ENCODE data around the gene EMD. TPM values are rescaled to one million over a fixed set of nuclear protein-coding genes. Genes with fewer than 3 reads are reported as not detected.

The EMD gene
- total and polyA plus RNA-seq, 12 donors = 47.8 to 170 (median 59.6) TPM

DNA sequence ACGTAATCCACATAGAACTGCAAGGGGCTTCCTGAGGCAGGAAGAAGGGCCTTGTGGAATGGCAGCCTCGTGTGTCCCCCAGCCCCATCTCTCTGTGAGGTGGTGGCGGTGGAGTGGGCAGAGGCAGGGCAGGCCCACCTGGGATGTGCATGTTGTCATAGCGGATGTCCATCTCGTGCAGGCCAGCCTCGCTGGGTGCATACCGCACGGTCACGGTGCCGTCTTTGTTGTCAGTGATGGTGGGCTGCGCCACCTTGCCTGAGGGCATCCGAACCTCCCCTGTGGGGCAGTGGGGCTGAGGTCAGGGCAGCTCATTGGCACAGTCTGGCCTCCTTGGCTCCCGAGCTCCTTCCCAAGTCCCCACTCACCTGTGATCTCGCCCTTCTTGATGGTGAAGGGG, 25.1 kb upstream of the EMD start:
- Histone ChIP-seq H3K27ac (no peak overlapping the region), H3K4me3 (no peak overlapping the region), H3K9me3 (no peaks in the 10 kb centered on the region), H3K4me1 (peaks cover 0 to 29% (median 6%) of the 10 kb centered on the region in 9 donors), H3K27me3 (no peaks in the 10 kb centered on the region), H3K36me3 (peaks cover 0 to 100% (median 50%) of the 10 kb centered on the region in 9 donors)
- intact Hi-C loops (cut with DNase I) = no loop called here
- 68% methylated on average over 14 of the region's 14 CpGs for WGBS, 2 donors
- ATAC-seq = no peak
- DNase-seq = no peak
- TF ChIP-seq, protein P1, sequence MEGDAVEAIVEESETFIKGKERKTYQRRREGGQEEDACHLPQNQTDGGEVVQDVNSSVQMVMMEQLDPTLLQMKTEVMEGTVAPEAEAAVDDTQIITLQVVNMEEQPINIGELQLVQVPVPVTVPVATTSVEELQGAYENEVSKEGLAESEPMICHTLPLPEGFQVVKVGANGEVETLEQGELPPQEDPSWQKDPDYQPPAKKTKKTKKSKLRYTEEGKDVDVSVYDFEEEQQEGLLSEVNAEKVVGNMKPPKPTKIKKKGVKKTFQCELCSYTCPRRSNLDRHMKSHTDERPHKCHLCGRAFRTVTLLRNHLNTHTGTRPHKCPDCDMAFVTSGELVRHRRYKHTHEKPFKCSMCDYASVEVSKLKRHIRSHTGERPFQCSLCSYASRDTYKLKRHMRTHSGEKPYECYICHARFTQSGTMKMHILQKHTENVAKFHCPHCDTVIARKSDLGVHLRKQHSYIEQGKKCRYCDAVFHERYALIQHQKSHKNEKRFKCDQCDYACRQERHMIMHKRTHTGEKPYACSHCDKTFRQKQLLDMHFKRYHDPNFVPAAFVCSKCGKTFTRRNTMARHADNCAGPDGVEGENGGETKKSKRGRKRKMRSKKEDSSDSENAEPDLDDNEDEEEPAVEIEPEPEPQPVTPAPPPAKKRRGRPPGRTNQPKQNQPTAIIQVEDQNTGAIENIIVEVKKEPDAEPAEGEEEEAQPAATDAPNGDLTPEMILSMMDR (IDR thresholded peaks at IDR 0.05) = no peak

DNA sequence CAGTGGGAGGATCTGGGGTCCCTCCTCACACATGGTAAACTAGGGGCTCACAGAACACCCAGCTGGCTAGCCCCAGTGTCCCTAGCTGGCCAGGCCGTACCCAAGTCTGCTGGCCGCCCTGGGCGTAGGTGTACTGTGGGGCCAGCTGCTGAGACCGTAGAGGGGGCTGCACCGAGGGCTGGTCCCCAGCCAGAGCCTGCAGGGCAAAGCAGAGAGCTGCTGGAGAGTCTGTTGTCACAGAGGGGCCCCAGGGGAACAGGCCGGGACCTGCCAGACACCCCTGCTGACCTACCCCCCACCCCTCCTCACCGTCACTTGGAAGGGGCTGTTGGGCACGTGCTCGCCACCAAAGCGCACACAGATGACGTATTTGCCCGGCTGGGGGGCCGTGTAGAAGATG, 24.6 kb upstream of the EMD start:
- no peak overlapping the region for H3K27ac ChIP-seq
- DNase-seq = no peak
- WGBS, 2 donors = 75 to 81% methylated on average over 6 to 13 of the region's 13 CpGs
- no peaks in the 10 kb centered on the region for H3K9me3 ChIP-seq
- intact Hi-C loops (cut with DNase I) = no loop called here
- ATAC-seq = no peak
- H3K27me3 ChIP-seq = no peaks in the 10 kb centered on the region
- H3K4me3 ChIP-seq = no peak overlapping the region
- H3K4me1 ChIP-seq = peaks cover 0 to 29% (median 6%) of the 10 kb centered on the region in 9 donors
- TF ChIP-seq, protein P1 (IDR thresholded peaks at IDR 0.05) = no peak
- peaks cover 0 to 100% (median 49%) of the 10 kb centered on the region in 9 donors for H3K36me3 ChIP-seq

DNA sequence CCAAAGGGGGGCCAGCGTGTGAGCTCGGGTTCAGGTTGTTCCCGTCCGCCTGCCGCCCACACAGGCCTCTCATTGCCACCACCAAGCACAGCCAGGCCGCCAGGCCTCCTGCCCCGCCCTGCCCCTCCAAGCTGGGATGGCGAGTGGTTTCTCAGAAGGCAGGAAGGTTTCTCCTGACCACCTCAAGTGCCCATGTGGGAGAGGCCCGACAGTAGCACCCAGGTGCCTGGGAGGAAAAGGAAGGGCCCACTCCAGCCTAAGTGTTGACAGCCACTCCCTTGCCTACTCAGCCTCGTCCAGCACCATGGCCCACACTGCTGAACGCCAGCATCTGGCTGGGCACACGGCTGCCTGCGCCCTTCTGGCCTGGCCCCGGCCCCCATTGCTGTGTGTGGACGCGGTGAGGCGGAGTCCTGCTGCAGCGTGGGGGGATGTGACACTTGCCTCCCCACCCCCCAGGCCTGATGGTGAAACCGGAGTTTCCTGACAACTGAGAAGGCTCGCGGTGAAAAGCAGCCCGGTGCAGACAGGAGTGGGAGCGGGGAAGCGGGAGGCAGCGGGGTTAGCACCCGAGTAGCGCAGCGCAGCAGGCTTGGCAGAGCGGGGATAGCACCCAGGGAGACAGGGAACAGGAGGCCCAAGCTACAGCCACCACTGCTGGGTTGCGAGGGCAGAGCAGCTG, 23.9 kb upstream of the EMD start:
- intact Hi-C loops (cut with DNase I) = no loop called here
- TF ChIP-seq, protein P1 (IDR thresholded peaks at IDR 0.05) = no peak
- Histone ChIP-seq H3K27ac (no peak overlapping the region), H3K4me3 (no peak overlapping the region), H3K36me3 (peaks cover 0 to 100% (median 51%) of the 10 kb centered on the region in 9 donors), H3K9me3 (no peaks in the 10 kb centered on the region), H3K27me3 (no peaks in the 10 kb centered on the region), H3K4me1 (peaks cover 0 to 34% (median 6%) of the 10 kb centered on the region in 9 donors)
- WGBS, 2 donors = 61 to 71% methylated on average over 24 to 30 of the region's 30 CpGs
- ATAC-seq = peak in 2 of 8 donors; percentile 1 to 9
- no peak for DNase-seq

DNA sequence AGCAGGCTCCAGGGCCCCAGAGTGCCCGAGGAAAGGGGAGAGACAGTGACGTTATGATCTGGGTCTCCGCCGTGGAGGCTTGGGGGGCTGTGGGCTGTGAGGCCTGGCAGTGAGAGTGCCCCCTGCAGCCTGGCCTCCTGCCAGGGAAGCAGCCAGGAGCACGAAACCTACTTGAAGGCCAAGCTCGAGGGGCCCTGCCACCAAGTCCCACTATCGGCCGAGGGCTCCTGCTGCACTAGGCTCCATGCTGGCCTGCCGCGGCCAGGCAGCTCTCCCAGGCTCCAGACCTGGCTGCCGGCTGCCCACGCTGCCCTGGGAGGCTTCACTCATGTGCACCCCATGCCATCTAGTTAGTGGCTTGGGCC, 23.3 kb upstream of the EMD start:
- Histone ChIP-seq H3K36me3 (peaks cover 0 to 100% (median 54%) of the 10 kb centered on the region in 9 donors), H3K4me1 (peaks cover 0 to 39% (median 6%) of the 10 kb centered on the region in 9 donors), H3K4me3 (no peak overlapping the region), H3K27me3 (no peaks in the 10 kb centered on the region), H3K9me3 (no peaks in the 10 kb centered on the region), H3K27ac (no peak overlapping the region)
- ATAC-seq (peak in 2 of 8 donors; percentile 5 to 9), DNase-seq (no peak)
- TF ChIP-seq, protein P1 (IDR thresholded peaks at IDR 0.05) = no peak
- 30 to 54% methylated on average over 4 to 12 of the region's 12 CpGs for WGBS, 2 donors
- intact Hi-C loops (cut with DNase I) = no loop called here
